DND-41 (cell line): ENCODE data around the gene TSPAN11.

Experiments
- EZH2 ChIP-seq: IDR thresholded peaks from 3 replicates; pipeline ENCODE4 v1.6.1; 2012; ENCODE audit warnings: borderline replicate concordance, low read depth, mild to moderate bottlenecking, moderate library complexity, low read length, inconsistent platforms; ENCODE audit not compliant: severe bottlenecking
- TF ChIP-seq, protein P1 (sequence below): IDR thresholded peaks from 2 replicates; pipeline ENCODE4 v1.5.1; 2012; ENCODE audit warnings: borderline replicate concordance, low read length, moderate library complexity, mild to moderate bottlenecking; ENCODE audit not compliant: poor library complexity, severe bottlenecking; ENCODE audit errors: extremely low read depth

DNA sequence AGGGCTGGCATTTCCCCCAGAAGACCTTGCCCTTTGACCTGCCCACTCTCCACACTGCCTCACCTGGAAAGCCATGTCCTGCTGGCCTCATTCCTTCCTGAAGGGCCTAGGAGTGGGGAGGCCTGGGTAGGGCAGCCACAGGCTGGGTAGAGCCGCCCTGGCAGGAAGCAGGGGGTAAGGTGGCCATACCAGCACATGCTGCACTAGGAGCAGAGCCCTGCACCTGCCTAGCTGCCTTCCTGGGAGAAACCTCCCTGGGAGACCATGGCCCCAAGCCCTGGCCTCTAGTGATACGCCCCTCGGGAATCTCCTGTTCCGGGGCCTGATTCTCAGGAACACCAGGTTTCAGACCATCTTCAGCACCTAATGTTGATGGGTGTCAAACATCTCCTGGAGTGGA lies 65.8 kb downstream of the TSPAN11 start:
- TF ChIP-seq, protein P1, sequence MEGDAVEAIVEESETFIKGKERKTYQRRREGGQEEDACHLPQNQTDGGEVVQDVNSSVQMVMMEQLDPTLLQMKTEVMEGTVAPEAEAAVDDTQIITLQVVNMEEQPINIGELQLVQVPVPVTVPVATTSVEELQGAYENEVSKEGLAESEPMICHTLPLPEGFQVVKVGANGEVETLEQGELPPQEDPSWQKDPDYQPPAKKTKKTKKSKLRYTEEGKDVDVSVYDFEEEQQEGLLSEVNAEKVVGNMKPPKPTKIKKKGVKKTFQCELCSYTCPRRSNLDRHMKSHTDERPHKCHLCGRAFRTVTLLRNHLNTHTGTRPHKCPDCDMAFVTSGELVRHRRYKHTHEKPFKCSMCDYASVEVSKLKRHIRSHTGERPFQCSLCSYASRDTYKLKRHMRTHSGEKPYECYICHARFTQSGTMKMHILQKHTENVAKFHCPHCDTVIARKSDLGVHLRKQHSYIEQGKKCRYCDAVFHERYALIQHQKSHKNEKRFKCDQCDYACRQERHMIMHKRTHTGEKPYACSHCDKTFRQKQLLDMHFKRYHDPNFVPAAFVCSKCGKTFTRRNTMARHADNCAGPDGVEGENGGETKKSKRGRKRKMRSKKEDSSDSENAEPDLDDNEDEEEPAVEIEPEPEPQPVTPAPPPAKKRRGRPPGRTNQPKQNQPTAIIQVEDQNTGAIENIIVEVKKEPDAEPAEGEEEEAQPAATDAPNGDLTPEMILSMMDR = no peak
- TF ChIP-seq EZH2 = no peak
